A549 (cell line): ENCODE results near the gene GTPBP8.

Experiments used
- CEBPB ChIP-seq, 2 experiments: fragments of >200 bp in 1 of 2; sonication (Bioruptor Twin) in 1 of 2; formaldehyde crosslinking in 1 of 2; IDR thresholded peaks; 2 replicates each; pipeline ENCODE4 v1.6.1; 2012 to 2016
- CHD4 ChIP-seq: fragments of 200-600 bp; sonication (generic); IDR thresholded peaks from 2 replicates; pipeline ENCODE4 v1.6.1; 2016; ENCODE audit warnings: antibody characterized with exemption, mild to moderate bottlenecking, borderline replicate concordance
- CTCF ChIP-seq: fragments of >200 bp; sonication (Bioruptor Twin); formaldehyde crosslinking; IDR thresholded peaks from 3 replicates; pipeline ENCODE4 v1.5.1; 2016
- ELK1 ChIP-seq: fragments of 150-350 bp; IDR thresholded peaks from 2 replicates; pipeline ENCODE4 v1.6.1; 2014; ENCODE audit warnings: low read depth, mild to moderate bottlenecking, low read length
- EP300 ChIP-seq, 2 experiments: fragments of >200 bp; sonication (Bioruptor Twin); formaldehyde crosslinking; IDR thresholded peaks; 2 replicates in 1 of 2; 3 replicates in 1 of 2; pipeline ENCODE4 v1.6.1; 2016 to 2017
- FOXS1 ChIP-seq: fragments of 250-450 bp; sonication (Bioruptor Pico); IDR thresholded peaks from 2 replicates; pipeline ENCODE4 v1.5.0; 2020; ENCODE audit warnings: mild to moderate bottlenecking, moderate library complexity
- HMGXB4 ChIP-seq: fragments of 250-450 bp; sonication (Bioruptor Pico); IDR thresholded peaks from 2 replicates; pipeline ENCODE4 v1.5.0; 2021; ENCODE audit warnings: mild to moderate bottlenecking, moderate library complexity, borderline replicate concordance
- MYC ChIP-seq: IDR thresholded peaks from 2 replicates; pipeline ENCODE4 v1.6.1; 2012; ENCODE audit warnings: mild to moderate bottlenecking, inconsistent platforms, low read length, improper control_type of control experiment, borderline replicate concordance
- PBX3 ChIP-seq: IDR thresholded peaks from 2 replicates; pipeline ENCODE4 v1.6.1; 2012
- PHF8 ChIP-seq: fragments of 200-600 bp; sonication (generic); IDR thresholded peaks from 2 replicates; pipeline ENCODE4 v1.6.1; 2016; ENCODE audit warnings: low read depth, mild to moderate bottlenecking, antibody characterized with exemption, moderate library complexity, borderline replicate concordance
- POLR2A ChIP-seq: IDR thresholded peaks from 2 replicates; pipeline ENCODE4 v1.6.1; 2012; ENCODE audit warnings: mild to moderate bottlenecking, low read length
- RAD21 ChIP-seq, 2 experiments: fragments of >200 bp in 1 of 2; sonication (Bioruptor Twin) in 1 of 2; formaldehyde crosslinking in 1 of 2; IDR thresholded peaks in 1 of 2; conservative IDR thresholded peaks in 1 of 2; 2 replicates in 1 of 2; 3 replicates in 1 of 2; pipeline ENCODE4 v1.6.1; 2012 to 2018; ENCODE audit warnings: inconsistent platforms in 1 of 2
- REST ChIP-seq: fragments of 200-600 bp; sonication (generic); IDR thresholded peaks from 2 replicates; pipeline ENCODE4 v1.6.1; 2016; ENCODE audit warnings: antibody characterized with exemption, mild to moderate bottlenecking, moderate library complexity
- USF2 ChIP-seq: fragments of 450-650 bp; IDR thresholded peaks from 2 replicates; pipeline ENCODE4 v1.6.1; 2014; ENCODE audit warnings: antibody characterized with exemption

- TF ChIP-seq PHF8 (no peak), ELK1 (no peak), USF2 (no peak), MYC (no peak), EP300 (IDR thresholded peaks at IDR 0.05) (no peak), POLR2A (no peak), CTCF (no peak), HMGXB4 (CRISPR knock-in tag) (no peak), CHD4 (no peak), FOXS1 (CRISPR knock-in tag) (no peak), RAD21 (conservative IDR thresholded peaks at IDR 0.05 in 1 of 2, IDR thresholded peaks at IDR 0.05 in 1 of 2) (no peak), PBX3 (no peak), CEBPB (IDR thresholded peaks at IDR 0.05) (no peak), REST (no peak)
Observed at GRCh38 chr3:112987710-112988334, 3.0 kb upstream of the GTPBP8 start.
